ENCODE data around the gene PPP1R3G.

- no peak for TF ChIP-seq ZFP3 (CRISPR knock-in tag; IDR thresholded peaks at IDR 0.05)
- no peak for TF ChIP-seq PATZ1 (CRISPR knock-in tag; IDR thresholded peaks at IDR 0.05; ENCODE audit: borderline replicate concordance)
- no peak for TF ChIP-seq RARB (CRISPR knock-in tag; IDR thresholded peaks at IDR 0.05)
- TF ChIP-seq ZFP30 (CRISPR knock-in tag; IDR thresholded peaks at IDR 0.05), result no peak
- no peak for TF ChIP-seq GLIS3 (CRISPR knock-in tag; IDR thresholded peaks at IDR 0.05)
- TF ChIP-seq OSR1 (CRISPR knock-in tag; IDR thresholded peaks at IDR 0.05), result no peak
- no peak for TF ChIP-seq POU6F1 (CRISPR knock-in tag; IDR thresholded peaks at IDR 0.05; ENCODE audit: borderline replicate concordance, low read depth)
- no peak for TF ChIP-seq ZC3H10 (CRISPR knock-in tag; IDR thresholded peaks at IDR 0.05)
- TF ChIP-seq CSRNP3 (CRISPR knock-in tag; IDR thresholded peaks at IDR 0.05), result no peak
- no peak for TF ChIP-seq ARNTL (CRISPR knock-in tag; IDR thresholded peaks at IDR 0.05; ENCODE audit: borderline replicate concordance, low read depth)
- TF ChIP-seq ESRRG (CRISPR knock-in tag; IDR thresholded peaks at IDR 0.05), result no peak
These were observed 15.7 kb downstream of the PPP1R3G start for GRCh38 chr6:5100806-5101205.

Measured in SK-N-SH treated with all-trans-retinoic acid at 6 μM for 48 hours (cell line).